HCT116 (cell line): ENCODE results near the gene OVOL1.

Source experiments
- CEBPB ChIP-seq: IDR thresholded peaks from 2 replicates; pipeline ENCODE4 v1.6.1; 2012; ENCODE audit warnings: low read depth
- CTCF ChIP-seq, 3 experiments: fragments of 200-600 bp in 1 of 3; sonication (generic) in 1 of 3; IDR thresholded peaks in 2 of 3; conservative IDR thresholded peaks in 1 of 3; 2 replicates each; pipeline ENCODE4 v1.5.1; 2012 to 2017; ENCODE audit warnings: low read depth in 2 of 3, low read length in 2 of 3, antibody characterized with exemption in 1 of 3, borderline replicate concordance in 1 of 3, control low read depth in 1 of 3, mild to moderate bottlenecking in 1 of 3, mixed read lengths in 1 of 3, mixed run types in 1 of 3, moderate library complexity in 1 of 3; ENCODE audit not compliant: insufficient read depth in 1 of 3
- EZH2 ChIP-seq: fragments of 200-600 bp; sonication (generic); IDR thresholded peaks from 2 replicates; pipeline ENCODE4 v1.6.1; 2017; ENCODE audit warnings: antibody characterized with exemption, mixed run types
- EZH2phosphoT487 ChIP-seq: fragments of 200-600 bp; IDR thresholded peaks from 2 replicates; pipeline ENCODE4 v1.6.1; 2018; ENCODE audit warnings: antibody characterized with exemption, borderline replicate concordance
- JUND ChIP-seq: IDR thresholded peaks from 2 replicates; pipeline ENCODE4 v1.6.1; 2012
- POLR2A ChIP-seq: IDR thresholded peaks from 2 replicates; pipeline ENCODE4 v1.7.0; 2011; ENCODE audit warnings: borderline replicate concordance; ENCODE audit not compliant: insufficient read depth, insufficient read length; ENCODE audit errors: extremely low read depth
- POLR2AphosphoS5 ChIP-seq: IDR thresholded peaks from 2 replicates; pipeline ENCODE4 v1.6.1; 2011; ENCODE audit warnings: mild to moderate bottlenecking, low read depth, low read length, moderate library complexity
- REST ChIP-seq: IDR thresholded peaks from 2 replicates; pipeline ENCODE4 v1.6.1; 2012; ENCODE audit warnings: low read depth
- SIN3A ChIP-seq: IDR thresholded peaks from 2 replicates; pipeline ENCODE4 v1.6.1; 2012; ENCODE audit warnings: low read depth
- YY1 ChIP-seq: IDR thresholded peaks from 2 replicates; pipeline ENCODE4 v1.6.1; 2011; ENCODE audit warnings: low read length, low read depth, moderate library complexity, mild to moderate bottlenecking; ENCODE audit not compliant: insufficient replicate concordance; ENCODE audit errors: extremely low read depth
- ZFX ChIP-seq: fragments of 450-650 bp; IDR thresholded peaks from 2 replicates; pipeline ENCODE4 v1.6.1; 2017

DNA sequence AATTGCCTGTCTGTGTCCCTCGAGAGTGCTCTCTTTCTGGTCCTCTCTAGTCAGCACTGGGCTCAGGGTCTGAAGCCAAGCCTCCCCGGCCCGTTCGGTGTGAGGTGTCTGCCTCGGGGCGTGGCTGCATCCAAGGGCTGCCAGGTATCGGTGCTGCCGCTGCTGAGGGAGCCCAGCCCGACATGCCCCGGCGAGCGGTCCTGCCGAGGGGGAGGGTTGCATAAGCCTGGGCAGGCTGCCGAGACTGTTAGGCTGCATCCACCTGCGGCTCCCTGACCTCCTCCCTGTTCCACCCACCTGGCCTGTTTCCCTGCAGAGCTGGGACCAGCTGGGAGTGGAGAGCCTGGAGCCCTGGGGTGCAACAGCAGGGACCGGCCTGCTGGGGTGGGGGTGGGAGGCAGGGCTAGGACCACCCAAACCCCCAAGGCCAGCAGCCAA, 6.3 kb downstream of the OVOL1 start:
- no peak for TF ChIP-seq POLR2AphosphoS5
- no peak for TF ChIP-seq POLR2A
- no peak for TF ChIP-seq CTCF (IDR thresholded peaks at IDR 0.05 in 2 of 3, conservative IDR thresholded peaks at IDR 0.05 in 1 of 3; ENCODE audit: borderline replicate concordance in 1 of 3, insufficient read depth in 1 of 3, low read depth in 2 of 3, low read length in 2 of 3)
- TF ChIP-seq SIN3A: no peak
- no peak for TF ChIP-seq EZH2
- TF ChIP-seq EZH2phosphoT487: no peak
- TF ChIP-seq JUND: no peak
- no peak for TF ChIP-seq YY1
- TF ChIP-seq CEBPB: no peak
- no peak for TF ChIP-seq REST
- TF ChIP-seq ZFX: no peak
